HG02678 (cell line): ENCODE data around the gene ADGRL1.
A peak's percentile ranks its signal among the peaks of the same experiment; 100 is the strongest.
"Not testable (repeated sequence)": the region's sequence is repeated elsewhere in the genome, so short reads cannot be mapped to it uniquely, and the experiment has no call there.

Experiments used
- ATAC-seq: cut with Tn5 transposase; IDR thresholded peaks from one replicate; pipeline ENCODE4 v1.9.1; 2021; ENCODE audit warnings: mild to moderate bottlenecking, moderate library complexity; ENCODE audit not compliant: unreplicated experiment

The ADGRL1 gene

DNA sequence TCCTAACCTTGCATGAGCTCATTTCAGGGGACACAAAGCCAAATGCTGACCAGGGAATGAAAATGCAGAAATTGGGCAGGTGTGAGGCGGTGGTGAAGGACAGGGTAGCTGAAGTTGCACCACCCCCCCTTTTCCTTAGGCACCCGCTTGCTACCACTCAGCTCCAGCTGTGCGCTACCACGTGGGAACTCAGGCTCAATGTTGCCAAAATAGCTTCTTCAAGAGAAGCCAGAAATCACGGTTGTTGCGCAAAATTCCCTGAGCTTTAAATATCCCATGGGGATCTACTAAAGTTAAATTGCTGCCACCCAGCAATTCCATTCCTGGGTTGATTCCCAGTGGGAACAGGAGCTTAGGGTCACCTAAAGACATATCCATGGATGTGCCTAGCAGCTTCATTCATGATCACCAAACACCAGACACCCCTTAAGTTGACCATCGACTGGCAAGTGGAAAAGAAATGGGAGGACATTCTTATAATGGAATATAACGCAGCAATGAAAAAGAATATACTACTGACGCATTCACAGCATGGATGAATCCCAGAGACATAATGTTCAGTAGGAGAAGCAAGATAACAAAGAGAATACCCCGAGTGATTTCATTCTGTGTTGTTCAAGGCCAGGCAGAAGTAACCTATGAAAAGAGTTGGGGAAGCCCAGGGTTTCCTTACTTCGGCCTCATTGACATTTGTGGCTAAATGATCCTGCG is 12.8 kb upstream of the ADGRL1 start:
- ATAC-seq, result no peak

DNA sequence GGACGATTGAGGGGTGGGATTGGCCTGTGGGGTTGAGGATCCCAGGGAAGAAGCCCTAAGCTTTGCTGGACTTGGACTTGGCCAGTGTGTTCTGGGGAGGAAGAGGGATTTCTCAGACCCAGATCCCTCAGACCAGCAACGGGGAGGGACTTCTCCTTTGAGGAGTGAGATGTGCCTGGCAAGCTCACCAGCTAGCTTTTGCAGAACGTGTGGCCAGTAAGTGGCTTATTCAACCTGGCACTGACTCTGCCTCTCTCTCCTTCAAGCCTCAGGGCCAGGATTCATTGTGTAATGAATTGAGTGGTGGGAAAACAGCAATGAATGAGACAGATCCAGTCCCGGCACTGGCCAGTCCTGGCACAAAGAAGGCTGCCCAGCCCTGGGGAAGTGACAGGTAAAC is 11.9 kb upstream of the ADGRL1 start:
- not testable (repeated sequence) for ATAC-seq

DNA sequence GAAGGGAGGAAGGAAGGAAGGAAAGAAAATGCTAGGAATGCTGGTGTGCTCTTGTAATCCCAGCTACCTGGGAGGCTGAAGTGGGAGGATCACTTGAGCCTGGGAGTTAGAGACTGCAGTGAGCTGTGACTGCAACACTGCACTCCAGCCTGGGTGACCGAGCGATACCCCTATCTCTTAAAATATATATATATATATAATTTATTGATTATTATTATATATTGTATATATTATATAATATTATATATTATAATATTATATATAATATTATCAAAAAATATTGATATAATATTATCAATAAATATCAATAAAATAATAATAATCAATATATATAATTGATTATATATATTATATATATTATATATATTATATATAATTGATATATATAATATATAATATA is 8.6 kb upstream of the ADGRL1 start:
- no peak for ATAC-seq

DNA sequence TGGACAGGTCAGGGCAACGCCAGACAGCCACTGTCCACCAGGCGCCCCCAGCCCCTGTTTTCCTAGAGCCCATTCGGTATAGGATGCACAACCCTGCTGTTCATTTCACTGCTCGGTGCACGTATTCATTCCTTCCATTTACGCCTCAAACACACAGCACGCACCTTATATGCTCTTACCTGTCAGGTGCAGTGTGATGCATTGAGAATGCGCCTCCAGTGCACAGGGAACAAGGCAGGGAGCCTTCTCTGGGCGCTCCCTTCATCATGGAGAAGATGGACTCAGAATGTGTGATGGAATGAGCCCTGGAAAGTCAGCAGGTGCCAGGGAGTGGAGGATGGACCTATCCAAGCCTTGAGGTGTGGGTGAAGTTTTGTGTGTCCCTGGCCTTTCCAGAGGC is 4.2 kb upstream of the ADGRL1 start:
- ATAC-seq, result not testable (repeated sequence)

DNA sequence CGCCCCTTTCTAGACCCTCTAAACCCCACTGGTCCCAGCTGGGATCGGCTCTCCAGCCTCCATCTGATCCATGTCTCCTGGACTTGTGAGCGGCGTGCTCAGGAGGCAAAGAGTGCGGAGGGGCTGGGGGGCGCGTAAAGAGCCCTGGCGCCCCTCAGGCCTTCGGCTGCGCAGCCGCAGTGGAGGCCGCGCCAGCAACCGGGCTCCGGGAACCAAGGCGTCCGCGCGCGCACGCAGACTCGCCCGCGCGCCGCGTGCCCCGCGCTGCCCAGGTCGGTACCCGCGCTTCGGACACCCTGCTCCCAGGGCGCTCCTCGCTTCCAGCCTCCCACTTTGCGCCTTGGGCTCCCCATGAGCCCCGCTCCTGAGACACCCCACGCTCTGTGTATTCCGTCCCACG is 3.4 kb upstream of the ADGRL1 start:
- ATAC-seq, result not testable (repeated sequence)

DNA sequence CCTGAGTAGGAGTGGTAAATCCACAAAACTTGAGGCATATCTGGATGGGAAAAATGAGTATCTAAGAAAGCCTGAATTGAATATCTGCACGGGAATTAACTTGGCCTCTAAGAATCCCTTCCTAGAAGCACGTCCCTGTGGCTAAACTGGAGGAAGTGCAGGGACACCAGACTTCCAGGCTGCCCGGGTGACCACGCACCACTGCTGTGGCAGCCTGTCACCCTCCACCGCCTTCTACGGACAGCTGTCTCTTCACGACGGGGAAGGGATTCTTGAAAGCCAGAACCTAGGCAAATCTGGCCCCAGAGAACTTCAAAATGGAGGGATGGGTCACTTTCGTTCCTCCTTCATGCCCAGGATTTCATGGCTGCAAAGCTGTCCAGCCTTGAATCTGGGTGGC is 2.5 kb upstream of the ADGRL1 start:
- ATAC-seq, result not testable (repeated sequence)

DNA sequence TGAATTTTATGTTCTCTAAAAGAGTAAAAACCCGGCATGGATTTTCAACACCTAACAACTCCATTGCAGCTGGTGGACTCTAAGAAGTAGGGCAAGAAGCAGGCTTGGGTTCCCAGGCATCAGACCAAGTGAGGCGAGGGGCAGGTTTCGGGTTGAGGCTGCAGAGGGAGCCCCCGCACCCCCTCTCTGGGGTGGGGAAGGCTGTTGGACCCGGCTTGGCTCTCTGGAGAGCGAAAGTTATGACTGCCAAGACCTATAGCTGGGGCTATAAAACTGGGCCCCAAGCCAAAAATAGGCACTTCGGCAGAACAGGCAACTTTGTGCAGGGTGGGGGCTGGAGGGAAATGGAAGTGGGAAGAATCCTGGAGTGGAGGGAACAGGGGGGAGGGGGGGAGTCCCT is 1.8 kb upstream of the ADGRL1 start:
- not testable (repeated sequence) for ATAC-seq

DNA sequence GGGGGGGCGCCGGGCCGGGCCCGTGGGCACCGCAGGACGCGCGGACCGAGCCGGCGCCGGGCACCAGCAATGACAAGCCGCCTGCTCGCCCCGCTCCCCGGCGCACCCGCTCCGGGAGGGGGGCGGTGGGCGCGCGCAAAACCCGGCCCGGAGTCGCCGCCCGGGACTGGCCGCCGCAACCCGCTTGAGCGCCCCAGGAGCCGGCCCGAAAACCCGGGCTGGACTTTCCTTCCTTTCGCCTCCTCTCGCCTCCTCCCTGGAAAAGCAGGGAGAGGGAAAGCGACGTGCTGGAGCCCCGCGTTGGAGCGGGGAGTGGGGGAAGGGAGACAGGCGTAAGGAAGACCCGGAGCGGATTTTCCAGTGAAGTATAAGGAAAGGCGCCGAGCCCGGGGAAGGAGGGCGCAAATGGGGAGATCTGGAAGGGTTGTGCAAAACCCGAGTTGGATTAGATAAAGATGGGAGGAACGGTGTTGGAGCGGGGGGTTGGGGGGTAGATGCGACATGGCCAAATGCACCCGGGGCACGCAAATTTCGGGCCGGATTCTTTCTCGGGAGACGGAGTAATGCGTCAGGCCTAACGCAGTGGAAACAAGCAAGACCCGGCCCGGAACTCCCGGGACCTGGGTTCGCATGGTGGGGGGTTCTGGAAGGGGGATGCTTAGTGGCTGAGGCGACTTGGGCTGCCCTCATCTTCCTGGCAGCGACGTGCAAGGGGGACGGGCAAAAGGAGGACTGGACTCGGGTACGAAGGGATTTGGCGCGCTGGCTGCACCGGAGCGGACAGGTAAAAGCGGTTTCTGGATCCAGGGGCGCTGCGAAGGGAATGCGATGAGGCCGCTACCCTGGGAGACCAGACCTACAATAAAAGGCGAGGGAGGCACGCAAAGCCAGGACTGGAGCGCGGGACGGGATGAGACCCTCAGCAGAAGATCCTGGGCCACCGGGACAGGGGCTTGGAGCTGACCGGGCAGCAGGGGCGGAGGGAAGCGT is 1.1 kb upstream of the ADGRL1 start:
- peak; percentile 61 for ATAC-seq

DNA sequence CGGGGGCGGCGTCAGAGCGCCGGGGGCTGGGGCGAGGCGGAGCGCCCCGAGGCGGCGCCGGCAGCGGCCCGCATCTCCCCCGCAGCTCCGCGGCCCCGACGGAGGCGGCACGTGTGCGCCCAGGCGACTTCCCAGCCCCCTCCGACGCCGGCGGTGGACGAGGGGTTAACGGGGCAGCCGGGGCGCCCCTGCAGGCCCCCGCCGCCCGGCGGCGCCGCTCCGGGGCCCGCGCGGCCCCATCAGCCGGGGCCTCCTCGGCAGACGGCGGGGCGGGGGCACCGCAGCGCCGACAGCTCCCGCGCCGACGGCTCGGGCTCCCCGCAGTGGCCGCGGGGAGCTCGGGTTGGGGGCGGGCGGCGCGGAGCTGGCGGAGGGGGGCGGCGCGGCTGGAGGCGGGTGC is 339 bp upstream of the ADGRL1 start:
- ATAC-seq, result not testable (repeated sequence)

DNA sequence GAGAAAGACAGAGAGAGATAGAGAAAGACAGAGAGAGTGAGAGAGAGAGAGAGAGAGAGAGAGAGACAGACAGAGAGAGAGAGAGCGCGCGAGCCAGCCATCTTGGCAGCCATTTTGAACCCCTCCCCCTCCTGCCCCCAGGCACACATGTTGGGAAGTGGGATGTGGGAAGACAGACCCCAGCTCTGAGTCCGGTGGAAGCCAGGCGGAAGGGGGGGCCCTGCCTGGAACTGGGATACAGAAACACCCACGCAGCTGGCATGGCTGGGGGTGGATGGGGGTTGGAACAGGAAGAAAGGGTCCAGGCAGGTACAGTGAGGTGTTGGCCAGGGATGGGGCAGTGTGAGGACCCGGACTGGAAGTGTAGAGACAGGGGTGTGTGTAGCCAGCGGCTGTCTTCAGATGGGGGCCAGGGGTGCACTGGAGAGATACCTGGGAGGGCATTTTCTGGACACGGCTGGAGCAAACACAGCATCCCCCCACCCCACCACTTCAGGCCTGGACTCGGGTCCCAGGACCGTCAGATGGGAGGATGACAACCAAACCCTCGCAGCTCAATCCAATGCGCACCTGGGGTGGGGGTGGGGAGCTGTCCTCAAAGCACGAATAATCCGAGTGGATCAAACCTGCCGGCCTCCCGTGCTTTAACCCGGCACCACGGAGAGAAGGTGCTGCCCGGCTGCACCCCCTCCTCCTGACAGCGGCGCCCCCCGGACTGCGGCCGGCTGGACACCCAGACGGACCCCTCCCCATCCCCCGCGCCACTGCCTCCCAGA is 1.1 kb downstream of the ADGRL1 start:
- not testable (repeated sequence) for ATAC-seq

DNA sequence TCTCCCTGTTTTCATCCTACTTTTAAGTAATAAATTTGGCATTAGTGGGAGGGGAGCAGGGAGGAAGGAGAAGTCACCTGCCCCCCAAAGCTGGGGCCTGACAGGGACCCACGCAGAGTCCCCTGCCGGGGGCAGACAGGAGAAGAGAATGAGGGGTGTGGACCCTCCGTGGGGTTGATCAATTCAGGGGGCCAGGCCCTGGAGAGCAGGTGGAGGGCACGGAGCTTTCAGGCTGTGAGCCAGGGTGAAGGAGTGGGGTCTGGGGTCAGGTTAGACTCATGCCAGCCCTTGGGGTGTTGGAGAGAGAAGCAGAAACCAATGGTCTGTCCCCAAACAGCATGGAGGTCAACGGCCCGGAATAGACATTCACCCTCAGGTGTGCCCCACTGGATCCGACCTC is 1.8 kb downstream of the ADGRL1 start:
- ATAC-seq, result not testable (repeated sequence)

DNA sequence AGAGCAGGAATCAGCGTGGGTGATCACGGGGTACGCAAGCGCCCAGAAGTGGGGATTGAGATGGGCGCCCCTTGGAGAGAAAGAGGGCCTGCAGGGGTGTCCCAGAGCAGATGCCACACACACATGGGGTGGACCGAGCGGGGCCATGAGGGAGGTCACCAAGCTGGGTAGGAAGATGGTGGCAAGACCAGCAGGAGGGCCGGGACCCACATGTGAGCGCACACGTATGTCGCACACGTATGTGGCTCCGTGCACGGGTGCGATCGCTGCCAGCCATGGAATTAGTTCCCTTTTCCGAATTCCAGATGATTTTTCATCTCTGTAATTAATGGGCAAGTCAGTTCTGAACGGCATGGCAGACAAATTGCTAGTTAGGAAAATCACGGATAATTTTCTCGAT is 2.2 kb downstream of the ADGRL1 start:
- not testable (repeated sequence) for ATAC-seq

DNA sequence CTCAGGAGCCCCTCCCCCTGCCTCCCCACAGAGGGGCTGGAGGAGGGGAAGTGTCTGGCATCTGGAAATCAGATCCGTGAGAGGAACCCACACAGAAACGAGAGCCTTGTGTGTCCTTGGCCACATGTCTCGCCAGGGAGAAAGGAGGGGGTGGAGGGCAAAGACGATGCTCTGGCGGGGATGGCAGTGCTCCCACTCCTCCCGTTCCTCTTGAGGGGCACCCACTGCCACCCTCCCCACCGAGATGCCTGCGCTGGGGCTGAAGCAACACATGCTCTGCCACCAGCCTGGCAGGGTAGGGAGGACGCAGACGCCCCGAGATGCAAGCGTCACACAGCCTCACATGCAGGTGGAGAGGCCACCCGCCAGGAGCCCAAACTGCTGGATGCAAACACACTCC is 2.8 kb downstream of the ADGRL1 start:
- no peak for ATAC-seq

DNA sequence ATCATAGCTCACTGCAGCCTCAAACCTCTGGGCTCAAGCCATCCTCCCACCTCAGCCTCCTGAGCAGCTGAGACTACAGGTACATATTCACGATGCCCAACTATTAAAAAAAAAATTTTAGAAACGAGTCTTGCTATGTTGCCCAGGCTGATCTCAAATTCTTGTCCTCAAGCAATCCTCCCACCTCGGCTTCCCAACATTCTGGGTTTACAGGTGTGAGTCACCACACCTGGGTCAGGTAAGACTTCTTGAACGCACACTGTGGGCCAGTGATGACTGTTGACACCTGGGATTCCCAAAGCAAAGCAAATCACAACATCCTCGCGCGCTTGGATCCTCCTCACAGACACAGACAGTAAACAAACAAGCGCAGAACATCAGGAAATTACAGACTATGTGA is 4.5 kb downstream of the ADGRL1 start:
- ATAC-seq, result not testable (repeated sequence)

DNA sequence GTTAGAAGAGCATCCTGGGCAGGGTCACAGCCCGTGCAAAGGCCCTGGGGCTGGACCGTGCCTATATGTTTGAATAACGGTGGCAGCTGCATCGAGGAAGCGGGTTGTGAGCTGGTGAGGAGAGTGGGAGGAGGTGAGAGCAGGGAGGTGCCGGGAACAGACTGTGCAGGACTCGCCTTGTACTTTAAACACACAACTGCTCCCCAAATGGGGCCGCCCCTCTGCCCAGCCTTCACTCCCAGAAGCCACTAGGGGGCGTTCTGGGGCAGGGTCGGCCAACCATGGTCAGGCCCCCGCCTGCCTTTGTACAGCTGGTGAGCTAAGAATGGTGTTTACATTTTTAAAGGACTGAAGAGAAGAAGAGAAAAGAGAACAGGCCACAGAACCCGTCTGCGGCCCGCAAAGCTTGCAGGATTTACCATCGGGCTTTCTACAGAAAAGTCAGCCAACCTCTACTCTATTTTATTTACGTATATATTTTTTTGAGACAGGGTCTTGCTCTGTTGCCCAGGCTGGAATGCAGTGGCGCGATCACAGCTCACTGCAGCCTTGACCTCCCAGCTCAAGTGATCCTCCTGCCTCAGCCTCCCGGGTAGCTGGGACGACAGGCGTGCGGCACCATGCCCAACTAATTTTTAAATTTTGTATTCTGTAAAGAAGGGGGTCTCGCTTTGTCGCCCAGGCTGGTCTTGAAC is 5.7 kb downstream of the ADGRL1 start:
- ATAC-seq, result not testable (repeated sequence)

DNA sequence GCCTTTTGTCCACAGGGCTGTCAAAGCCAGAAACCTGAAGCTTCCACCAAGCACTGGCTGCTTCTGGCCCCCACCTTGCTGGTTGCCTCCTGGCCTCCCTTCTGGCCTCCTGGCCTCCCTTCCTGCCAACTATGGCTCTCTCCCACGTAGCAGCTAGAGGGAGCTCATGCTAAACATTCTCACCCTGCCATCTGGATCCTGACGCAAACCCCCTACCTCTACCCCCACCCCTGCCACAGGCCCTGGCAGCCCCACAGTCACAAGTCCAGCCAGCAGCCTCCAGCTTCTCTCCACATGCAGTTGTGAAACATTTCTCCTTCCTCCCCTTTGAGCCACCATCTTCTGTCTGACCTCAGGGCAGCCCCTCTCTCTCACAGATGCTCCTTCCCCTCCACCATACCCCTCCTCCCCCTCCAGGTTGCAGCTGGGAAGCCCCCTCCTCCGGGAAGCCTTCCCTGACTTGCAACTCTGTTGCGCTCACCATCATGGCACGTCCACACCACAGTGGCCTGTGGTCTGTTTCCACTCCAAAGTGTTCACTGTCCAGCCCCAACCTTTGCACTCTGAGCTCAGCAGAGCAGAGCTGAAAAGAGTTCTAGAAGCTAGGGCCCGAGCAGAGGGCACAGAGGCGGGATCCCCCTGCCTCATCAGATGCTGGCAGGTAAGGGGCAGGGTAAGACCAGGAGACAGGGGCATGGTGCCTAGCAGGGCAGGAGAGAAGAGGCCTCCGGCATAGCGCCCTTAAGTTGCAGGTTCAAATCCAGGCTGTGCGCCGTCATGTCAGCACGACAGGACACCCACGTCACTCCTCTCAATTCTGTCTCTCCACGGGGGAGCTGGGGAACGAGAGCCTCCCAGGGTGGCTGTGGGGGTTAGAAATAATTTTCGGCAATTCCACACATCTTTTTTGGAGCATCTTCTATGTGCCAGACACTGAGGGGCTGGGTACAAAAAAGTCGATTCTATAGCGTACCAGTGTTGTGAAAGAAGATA is 7.3 kb downstream of the ADGRL1 start:
- no peak for ATAC-seq

DNA sequence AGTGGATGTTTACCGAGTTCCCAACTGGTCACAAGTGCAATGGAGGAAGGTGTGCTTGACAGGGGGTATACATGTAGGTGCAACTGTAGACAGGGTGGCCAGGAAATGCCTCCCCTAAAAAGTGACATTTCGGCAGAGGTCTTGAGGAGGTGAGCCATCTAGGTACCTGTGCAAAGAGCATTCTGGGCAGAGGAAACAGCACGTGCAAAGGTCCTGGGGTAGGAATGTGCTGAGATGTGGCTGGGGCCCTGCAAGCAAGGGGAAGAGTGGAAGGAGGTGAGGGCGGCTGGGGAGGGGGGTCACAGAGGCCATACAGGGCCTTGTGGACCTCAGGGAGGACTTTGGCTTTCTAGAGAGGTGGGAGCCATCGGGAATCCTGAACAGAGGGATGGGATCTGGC is 8.1 kb downstream of the ADGRL1 start:
- no peak for ATAC-seq

DNA sequence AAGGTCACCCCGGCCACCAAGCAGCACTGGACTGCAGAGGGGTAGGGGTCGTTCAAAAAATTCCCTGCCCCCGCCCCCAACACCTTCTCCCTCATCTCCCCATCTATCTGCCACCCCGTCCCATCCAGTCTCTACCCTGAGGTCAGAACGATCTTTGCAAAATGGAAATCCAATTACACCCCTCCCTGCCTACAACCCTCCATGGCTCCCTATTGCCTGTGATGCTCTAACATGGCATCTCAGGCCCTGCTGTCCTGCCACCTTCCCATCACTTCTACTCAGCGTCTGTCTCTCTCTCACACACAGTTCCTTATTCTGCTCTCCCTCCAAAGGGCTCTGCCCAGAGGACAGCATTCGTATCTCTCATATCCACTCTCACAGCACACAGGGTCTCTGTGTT is 8.7 kb downstream of the ADGRL1 start:
- ATAC-seq, result not testable (repeated sequence)

DNA sequence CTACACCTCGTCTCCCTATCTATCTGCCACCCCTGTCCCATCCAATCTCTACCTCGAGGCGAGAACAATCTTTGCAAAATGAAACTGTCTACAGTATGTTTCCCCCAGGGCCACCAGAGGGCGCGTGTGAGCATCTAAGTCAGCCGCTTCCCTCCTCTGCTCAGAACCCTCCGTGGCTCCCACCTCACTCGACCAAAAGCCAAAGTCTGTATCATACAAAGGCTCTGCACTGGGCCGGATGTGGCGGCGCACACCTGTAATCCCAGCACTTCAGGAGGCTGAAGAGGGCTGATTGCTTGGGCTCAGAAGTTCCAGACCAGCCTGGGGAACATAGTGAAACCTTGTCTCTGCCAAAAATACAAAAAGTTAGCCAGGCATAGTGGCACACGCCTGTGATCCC is 9.9 kb downstream of the ADGRL1 start:
- not testable (repeated sequence) for ATAC-seq
